Panc1 (cell line): ENCODE results near the gene USP10. TPM values are rescaled to one million over a fixed set of nuclear protein-coding genes. Genes with fewer than 3 reads are reported as not detected.

ENCODE experiments used
- ATAC-seq: fragments of 200-7000 bp; cut with Tn5 transposase; 2 replicates; pipeline ENCODE4 v1.9.1; 2020; ENCODE audit warnings: mild to moderate bottlenecking, moderate library complexity
- BruUV-seq: library from RNA; stranded (reverse); fragments of 400-500 nt; replicated peaks from 2 replicates; lab custom pipeline; 2021; lab: Mats Ljungman, UMichigan
- CTCF ChIA-PET: fragments of 300-600 bp; sonication (Branson Sonifier 250); formaldehyde crosslinking; loops from one replicate; lab custom pipeline; 2022; ENCODE audit warnings: antibody characterized with exemption; lab: Charles Lee
- POLR2A ChIA-PET: fragments of 300-600 bp; sonication (Branson Sonifier 250); formaldehyde crosslinking; loops from one replicate; lab custom pipeline; 2022; ENCODE audit warnings: antibody characterized with exemption; lab: Charles Lee
- DNase-seq: peaks from one replicate; pipeline ENCODE4 v3.0.0-alpha.2; 2010; ENCODE audit warnings: low read depth, low spot score
- H3K27ac ChIP-seq: 2 replicates; pipeline ENCODE4 v1.5.1; 2011; ENCODE audit warnings: mild to moderate bottlenecking, low read length, inconsistent platforms
- H3K27me3 ChIP-seq: fragments of 200-500 bp; sonication (Bioruptor generic); 2 replicates; pipeline ENCODE4 v1.6.0; 2014; ENCODE audit warnings: low read length, inconsistent platforms; ENCODE audit not compliant: control insufficient read depth, insufficient read depth
- H3K36me3 ChIP-seq: fragments of 200-500 bp; sonication (Bioruptor generic); 2 replicates; pipeline ENCODE4 v1.5.1; 2014; ENCODE audit warnings: inconsistent platforms, mild to moderate bottlenecking, low read length, moderate library complexity; ENCODE audit not compliant: control insufficient read depth, insufficient read depth
- H3K4me1 ChIP-seq: 2 replicates; pipeline ENCODE4 v1.5.1; 2011; ENCODE audit warnings: inconsistent platforms, mild to moderate bottlenecking, low read length, moderate library complexity; ENCODE audit not compliant: control insufficient read depth, insufficient read depth
- H3K4me3 ChIP-seq, 2 experiments: 2 replicates each; pipeline ENCODE4 v1.5.1; 2011 to 2012; ENCODE audit warnings: low read depth in 2 of 2, low read length in 2 of 2, mild to moderate bottlenecking in 2 of 2, inconsistent platforms in 1 of 2, moderate library complexity in 1 of 2
- H3K9me3 ChIP-seq: fragments of 200-500 bp; sonication (Bioruptor generic); 2 replicates; pipeline ENCODE4 v1.5.1; 2014; ENCODE audit warnings: low read depth, mild to moderate bottlenecking, inconsistent platforms, low read length, moderate library complexity; ENCODE audit not compliant: control insufficient read depth, insufficient read depth
- POLR2AphosphoS5 ChIP-seq: IDR thresholded peaks from 2 replicates; pipeline ENCODE4 v1.6.1; 2012; ENCODE audit warnings: mild to moderate bottlenecking, low read depth, low read length, moderate library complexity
- REST ChIP-seq, 2 experiments: IDR thresholded peaks; 2 replicates each; pipeline ENCODE4 v1.6.1; 2011 to 2012; ENCODE audit warnings: low read depth in 2 of 2, control low read depth in 1 of 2, low read length in 1 of 2, mild to moderate bottlenecking in 1 of 2, moderate library complexity in 1 of 2; ENCODE audit not compliant: insufficient read depth in 1 of 2
- SIN3A ChIP-seq: IDR thresholded peaks from 2 replicates; pipeline ENCODE4 v1.6.1; 2012; ENCODE audit warnings: low read depth, mild to moderate bottlenecking, low read length, moderate library complexity, borderline replicate concordance; ENCODE audit not compliant: insufficient read depth
- TCF7L2 ChIP-seq: IDR thresholded peaks from 2 replicates; pipeline ENCODE4 v1.6.1; 2011; ENCODE audit warnings: mild to moderate bottlenecking, low read depth, low read length, inconsistent platforms
- in situ Hi-C: cut with HindIII; loops from 2 replicates; pipeline ENCODE4 v1.10.0; 2016; ENCODE audit warnings: low sequenced_read_pairs, low pct_unique_long_range_greater_than_20kb
- intact Hi-C: fragments of 100-400 bp; cut with micrococcal nuclease; formaldehyde crosslinking; loops from one replicate; pipeline ENCODE4 v1.10.0; 2022; ENCODE audit not compliant: unreplicated experiment
- total RNA-seq: library from RNA; stranded (reverse); gene quantifications from one replicate; pipeline ENCODE4 v1.2.1, GENCODE V29; 2021; ENCODE audit not compliant: unreplicated experiment
- TF ChIP-seq, protein P1 (sequence below): fragments of 450-650 bp; IDR thresholded peaks from 2 replicates; pipeline ENCODE4 v1.5.1; 2017; ENCODE audit warnings: mild to moderate bottlenecking

The USP10 gene
- total RNA-seq, 1 experiment from 2014 or later, result 77.4 TPM

- Histone ChIP-seq H3K27ac (no peak overlapping the region), H3K4me3 (no peak overlapping the region), H3K27me3 (no peaks in the 10 kb centered on the region), H3K36me3 (peaks cover 2% of the 10 kb centered on the region; the same call in 1 of the 2 replicates), H3K9me3 (no peaks in the 10 kb centered on the region), H3K4me1 (peaks cover 15% of the 10 kb centered on the region)
- no TSS peak for BruUV-seq
- TF ChIP-seq, protein P1, sequence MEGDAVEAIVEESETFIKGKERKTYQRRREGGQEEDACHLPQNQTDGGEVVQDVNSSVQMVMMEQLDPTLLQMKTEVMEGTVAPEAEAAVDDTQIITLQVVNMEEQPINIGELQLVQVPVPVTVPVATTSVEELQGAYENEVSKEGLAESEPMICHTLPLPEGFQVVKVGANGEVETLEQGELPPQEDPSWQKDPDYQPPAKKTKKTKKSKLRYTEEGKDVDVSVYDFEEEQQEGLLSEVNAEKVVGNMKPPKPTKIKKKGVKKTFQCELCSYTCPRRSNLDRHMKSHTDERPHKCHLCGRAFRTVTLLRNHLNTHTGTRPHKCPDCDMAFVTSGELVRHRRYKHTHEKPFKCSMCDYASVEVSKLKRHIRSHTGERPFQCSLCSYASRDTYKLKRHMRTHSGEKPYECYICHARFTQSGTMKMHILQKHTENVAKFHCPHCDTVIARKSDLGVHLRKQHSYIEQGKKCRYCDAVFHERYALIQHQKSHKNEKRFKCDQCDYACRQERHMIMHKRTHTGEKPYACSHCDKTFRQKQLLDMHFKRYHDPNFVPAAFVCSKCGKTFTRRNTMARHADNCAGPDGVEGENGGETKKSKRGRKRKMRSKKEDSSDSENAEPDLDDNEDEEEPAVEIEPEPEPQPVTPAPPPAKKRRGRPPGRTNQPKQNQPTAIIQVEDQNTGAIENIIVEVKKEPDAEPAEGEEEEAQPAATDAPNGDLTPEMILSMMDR, result no peak
- TF ChIP-seq SIN3A (no peak), TCF7L2 (no peak), POLR2AphosphoS5 (no peak), REST (IDR thresholded peaks at IDR 0.05; ENCODE audit: insufficient read depth in 1 of 2, low read depth in 2 of 2, low read length in 1 of 2) (no peak)
- ATAC-seq, result no peak
- intact Hi-C loops, result loop anchor here (5.0 kb wide), 2 partner anchors 197 to 217 kb away; no protein-coding TSS in a partner anchor
- no peak for DNase-seq
- CTCF ChIA-PET, result interaction anchor here (0.6 to 3.1 kb wide), 5 partner anchors 17 to 216 kb away, joined by 3 to 12 read pairs (median 4); no protein-coding TSS in a partner anchor
- POLR2A ChIA-PET, result no interaction called here
- in situ Hi-C loops, result no loop called here
Measured at GRCh38 chr16:84754956-84755672, 55.3 kb downstream of the USP10 start.

DNA sequence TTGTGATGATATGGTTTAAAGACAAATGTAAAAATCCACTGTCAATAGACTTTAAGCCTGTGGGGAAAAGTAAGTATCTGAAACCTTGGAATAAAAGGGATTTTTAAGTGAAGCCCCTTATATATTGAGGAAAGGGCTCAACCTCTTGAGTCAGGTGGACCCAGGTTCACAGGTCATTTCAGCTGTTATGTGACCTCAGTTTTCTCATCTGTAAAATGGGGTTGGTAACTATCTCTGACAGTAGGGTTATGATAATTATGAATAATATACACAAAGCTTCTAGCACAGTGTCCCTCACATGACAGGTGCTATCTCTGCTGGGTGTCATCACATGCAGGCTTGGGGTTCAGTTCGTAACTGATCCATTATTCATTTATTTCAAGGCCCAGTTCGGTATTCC lies 57.0 kb downstream of the USP10 start:
- POLR2A ChIA-PET, result no interaction called here
- in situ Hi-C loops, result no loop called here
- BruUV-seq, result no TSS peak

More for the DNA sequence above, 57.0 kb downstream of the USP10 start:
- intact Hi-C loops, result no loop called here
- H3K4me3 ChIP-seq, result no peak overlapping the region
- no peaks in the 10 kb centered on the region for H3K27me3 ChIP-seq
- CTCF ChIA-PET, result no interaction called here
- H3K27ac ChIP-seq, result no peak overlapping the region
- peaks cover 15% of the 10 kb centered on the region for H3K4me1 ChIP-seq
- H3K36me3 ChIP-seq, result peaks cover 2% of the 10 kb centered on the region; the same call in 1 of the 2 replicates
- ATAC-seq, result no peak
- H3K9me3 ChIP-seq, result no peaks in the 10 kb centered on the region
- DNase-seq, result no peak
- TF ChIP-seq, protein P1, result no peak
- no peak for TF ChIP-seq SIN3A
- no peak for TF ChIP-seq TCF7L2
- no peak for TF ChIP-seq POLR2AphosphoS5
- no peak for TF ChIP-seq REST (IDR thresholded peaks at IDR 0.05; ENCODE audit: insufficient read depth in 1 of 2, low read depth in 2 of 2, low read length in 1 of 2)
